NB4 (cell line): ENCODE measurements around the gene FAM110D.

Source experiments
- CTCF ChIP-seq: IDR thresholded peaks from one replicate; pipeline ENCODE4 v1.5.1; 2012; ENCODE audit warnings: low read depth, low read length
- POLR2A ChIP-seq: IDR thresholded peaks from 2 replicates; pipeline ENCODE4 v1.6.1; 2011; ENCODE audit warnings: mild to moderate bottlenecking; ENCODE audit not compliant: insufficient read length; ENCODE audit errors: extremely low read depth

GRCh38 chr1:26130695-26131094, 28.2 kb upstream of the FAM110D start:
- TF ChIP-seq CTCF: no peak
- no peak for TF ChIP-seq POLR2A
